Renal pelvis (tissue), 4 donors: ENCODE measurements around the gene TPRG1. TPM values are rescaled to one million over a fixed set of nuclear protein-coding genes. Genes with fewer than 3 reads are reported as not detected.

Experiments used
- DNase-seq: peaks from one replicate; pipeline ENCODE4 v3.0.0-alpha.2; 2013
- polyA plus RNA-seq, 3 donors: library from polyadenylated mRNA; unstranded; fragments of 120-200 nt; gene quantifications; one replicate each; pipeline ENCODE4 v1.2.1, GENCODE V29; 2013; ENCODE audit not compliant: insufficient read length in 3 of 3

TPRG1 gene
- polyA plus RNA-seq, 3 donors = 0.30 to 0.65 (median 0.42) TPM

GRCh38 chr3:189355115-189355480 lies 183.3 kb downstream of the TPRG1 start:
- no peak for DNase-seq

GRCh38 chr3:189355481-189356201 lies 183.9 kb downstream of the TPRG1 start:
- no peak for DNase-seq

- DNase-seq = no peak
Measured at GRCh38 chr3:189360291-189360690, 188.5 kb downstream of the TPRG1 start.

GRCh38 chr3:189361103-189361835 lies 189.5 kb downstream of the TPRG1 start:
- no peak for DNase-seq

- no peak for DNase-seq
Measured at GRCh38 chr3:189363590-189364255, 192.0 kb downstream of the TPRG1 start.

GRCh38 chr3:189365609-189366564 lies 194.1 kb downstream of the TPRG1 start:
- DNase-seq = no peak

- DNase-seq = no peak
Measured at GRCh38 chr3:189368384-189368783, 196.6 kb downstream of the TPRG1 start.

- no peak for DNase-seq
Measured at GRCh38 chr3:189369636-189370035, 197.9 kb downstream of the TPRG1 start.

GRCh38 chr3:189372243-189372642 lies 200.5 kb downstream of the TPRG1 start:
- no peak for DNase-seq
